ENCODE data around the gene ACTL8.

DNA sequence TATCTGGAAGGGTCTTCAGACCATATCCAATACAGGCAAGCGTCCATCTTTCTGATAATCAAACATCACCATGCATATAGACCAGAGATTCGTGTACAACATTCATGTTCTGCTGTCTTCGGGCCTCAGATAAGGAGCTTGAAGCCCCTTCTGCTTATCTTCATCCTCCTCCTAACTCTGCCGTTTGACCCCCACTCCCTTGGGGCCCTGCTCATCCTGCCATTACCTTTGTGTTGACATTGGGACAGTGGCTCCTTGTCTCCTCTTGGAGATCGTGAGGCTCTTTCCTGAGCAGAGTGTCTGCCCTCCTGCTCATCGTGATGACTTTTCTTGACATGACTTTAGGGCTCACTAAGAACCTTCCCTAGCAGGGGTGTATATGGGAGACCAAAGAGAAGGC is 37.3 kb downstream of the ACTL8 start:
- TF ChIP-seq, protein P1, sequence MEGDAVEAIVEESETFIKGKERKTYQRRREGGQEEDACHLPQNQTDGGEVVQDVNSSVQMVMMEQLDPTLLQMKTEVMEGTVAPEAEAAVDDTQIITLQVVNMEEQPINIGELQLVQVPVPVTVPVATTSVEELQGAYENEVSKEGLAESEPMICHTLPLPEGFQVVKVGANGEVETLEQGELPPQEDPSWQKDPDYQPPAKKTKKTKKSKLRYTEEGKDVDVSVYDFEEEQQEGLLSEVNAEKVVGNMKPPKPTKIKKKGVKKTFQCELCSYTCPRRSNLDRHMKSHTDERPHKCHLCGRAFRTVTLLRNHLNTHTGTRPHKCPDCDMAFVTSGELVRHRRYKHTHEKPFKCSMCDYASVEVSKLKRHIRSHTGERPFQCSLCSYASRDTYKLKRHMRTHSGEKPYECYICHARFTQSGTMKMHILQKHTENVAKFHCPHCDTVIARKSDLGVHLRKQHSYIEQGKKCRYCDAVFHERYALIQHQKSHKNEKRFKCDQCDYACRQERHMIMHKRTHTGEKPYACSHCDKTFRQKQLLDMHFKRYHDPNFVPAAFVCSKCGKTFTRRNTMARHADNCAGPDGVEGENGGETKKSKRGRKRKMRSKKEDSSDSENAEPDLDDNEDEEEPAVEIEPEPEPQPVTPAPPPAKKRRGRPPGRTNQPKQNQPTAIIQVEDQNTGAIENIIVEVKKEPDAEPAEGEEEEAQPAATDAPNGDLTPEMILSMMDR (IDR thresholded peaks at IDR 0.05; ENCODE audit: low read length), result no peak
- TF ChIP-seq EZH2 (optimal IDR thresholded peaks at IDR 0.05; ENCODE audit: low read depth, low read length), result no peak
- TF ChIP-seq EZH2phosphoT487 (IDR thresholded peaks at IDR 0.05; ENCODE audit: low read length), result no peak
